HG03159 (cell line): ENCODE results near the gene ADAMTS7.
"Not testable (repeated sequence)": the region's sequence is repeated elsewhere in the genome, so short reads cannot be mapped to it uniquely, and the experiment has no call there.

ENCODE experiments used
- ATAC-seq: cut with Tn5 transposase; IDR thresholded peaks from one replicate; pipeline ENCODE4 v1.9.1; 2021; ENCODE audit warnings: mild to moderate bottlenecking, moderate library complexity; ENCODE audit not compliant: unreplicated experiment

Gene ADAMTS7, protein sequence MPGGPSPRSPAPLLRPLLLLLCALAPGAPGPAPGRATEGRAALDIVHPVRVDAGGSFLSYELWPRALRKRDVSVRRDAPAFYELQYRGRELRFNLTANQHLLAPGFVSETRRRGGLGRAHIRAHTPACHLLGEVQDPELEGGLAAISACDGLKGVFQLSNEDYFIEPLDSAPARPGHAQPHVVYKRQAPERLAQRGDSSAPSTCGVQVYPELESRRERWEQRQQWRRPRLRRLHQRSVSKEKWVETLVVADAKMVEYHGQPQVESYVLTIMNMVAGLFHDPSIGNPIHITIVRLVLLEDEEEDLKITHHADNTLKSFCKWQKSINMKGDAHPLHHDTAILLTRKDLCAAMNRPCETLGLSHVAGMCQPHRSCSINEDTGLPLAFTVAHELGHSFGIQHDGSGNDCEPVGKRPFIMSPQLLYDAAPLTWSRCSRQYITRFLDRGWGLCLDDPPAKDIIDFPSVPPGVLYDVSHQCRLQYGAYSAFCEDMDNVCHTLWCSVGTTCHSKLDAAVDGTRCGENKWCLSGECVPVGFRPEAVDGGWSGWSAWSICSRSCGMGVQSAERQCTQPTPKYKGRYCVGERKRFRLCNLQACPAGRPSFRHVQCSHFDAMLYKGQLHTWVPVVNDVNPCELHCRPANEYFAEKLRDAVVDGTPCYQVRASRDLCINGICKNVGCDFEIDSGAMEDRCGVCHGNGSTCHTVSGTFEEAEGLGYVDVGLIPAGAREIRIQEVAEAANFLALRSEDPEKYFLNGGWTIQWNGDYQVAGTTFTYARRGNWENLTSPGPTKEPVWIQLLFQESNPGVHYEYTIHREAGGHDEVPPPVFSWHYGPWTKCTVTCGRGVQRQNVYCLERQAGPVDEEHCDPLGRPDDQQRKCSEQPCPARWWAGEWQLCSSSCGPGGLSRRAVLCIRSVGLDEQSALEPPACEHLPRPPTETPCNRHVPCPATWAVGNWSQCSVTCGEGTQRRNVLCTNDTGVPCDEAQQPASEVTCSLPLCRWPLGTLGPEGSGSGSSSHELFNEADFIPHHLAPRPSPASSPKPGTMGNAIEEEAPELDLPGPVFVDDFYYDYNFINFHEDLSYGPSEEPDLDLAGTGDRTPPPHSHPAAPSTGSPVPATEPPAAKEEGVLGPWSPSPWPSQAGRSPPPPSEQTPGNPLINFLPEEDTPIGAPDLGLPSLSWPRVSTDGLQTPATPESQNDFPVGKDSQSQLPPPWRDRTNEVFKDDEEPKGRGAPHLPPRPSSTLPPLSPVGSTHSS (N-terminal part only)

DNA sequence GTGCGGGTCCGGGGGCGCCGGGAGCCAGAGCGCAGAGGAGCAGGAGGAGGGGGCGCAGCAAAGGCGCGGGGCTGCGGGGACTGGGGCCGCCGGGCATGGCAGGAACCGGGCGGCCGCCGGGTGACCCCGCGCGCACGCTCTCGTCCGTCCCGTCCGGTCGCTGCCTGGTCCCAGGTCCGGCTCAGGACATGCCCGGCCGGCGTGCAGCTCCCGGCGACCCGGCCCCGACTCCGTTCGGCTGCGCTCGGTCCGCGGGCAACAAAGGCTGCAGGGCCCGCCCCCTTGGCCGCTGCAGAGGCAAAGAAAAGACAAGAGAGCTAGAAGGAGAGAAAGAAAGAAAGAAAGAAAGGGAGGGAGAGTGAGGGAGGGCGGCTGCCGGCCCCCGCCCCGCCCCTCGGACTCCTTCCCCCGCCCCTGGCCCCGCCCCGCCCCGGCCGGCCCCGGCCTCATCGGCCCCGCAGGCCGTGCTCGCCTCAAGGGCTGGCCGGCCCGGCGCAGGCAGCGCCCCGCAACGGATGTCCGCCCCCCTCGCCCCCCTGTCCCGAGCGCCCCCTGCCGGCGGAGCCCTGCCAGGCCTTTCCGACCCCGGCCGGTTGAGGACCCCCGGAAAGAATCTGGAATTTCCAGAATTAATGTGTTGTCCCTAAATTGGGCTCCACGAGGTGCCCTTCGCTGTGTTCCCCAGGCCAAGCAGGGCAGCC lies at the start of gene ADAMTS7:
TSS of gene ADAMTS7 (minus strand) at position 341 of the 701 bp plus-strand sequence. CDS start at position 97, 244 bp downstream.
- peak; percentile 53 for ATAC-seq

DNA sequence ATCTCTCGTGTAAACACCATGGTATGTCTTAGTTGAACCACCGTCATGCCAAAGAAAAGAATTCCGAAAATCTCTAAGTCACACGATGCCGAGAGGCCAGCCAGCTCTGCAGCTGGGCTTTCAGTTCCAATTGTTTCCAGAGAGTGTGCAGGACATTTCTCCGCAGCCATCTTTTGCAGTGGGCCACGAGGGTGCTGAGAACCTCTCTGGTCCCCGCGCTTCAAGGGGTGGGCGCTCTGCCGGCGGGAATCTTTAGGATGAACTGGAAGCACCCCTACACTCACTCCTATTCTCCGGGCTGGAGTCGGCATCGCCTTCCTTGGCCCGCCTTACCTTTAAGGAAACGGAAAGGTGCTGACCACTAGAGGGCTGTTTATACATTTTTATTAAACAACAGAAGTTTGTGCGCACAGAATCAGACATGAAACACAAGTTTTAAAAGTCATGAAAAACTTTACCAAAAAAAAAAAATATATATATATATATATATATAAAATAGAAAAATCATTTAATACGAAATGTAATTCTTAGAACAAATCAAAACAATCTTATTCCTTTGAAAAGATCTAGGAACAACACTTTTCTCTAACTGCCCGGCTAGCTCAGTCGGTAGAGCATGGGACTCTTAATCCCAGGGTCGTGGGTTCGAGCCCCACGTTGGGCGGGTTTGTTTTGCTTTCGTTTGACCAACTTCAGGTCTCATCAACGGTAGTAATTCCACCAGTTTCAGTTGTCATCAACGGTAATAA lies 48.9 kb upstream of the ADAMTS7 start:
- ATAC-seq, result peak; percentile 83

DNA sequence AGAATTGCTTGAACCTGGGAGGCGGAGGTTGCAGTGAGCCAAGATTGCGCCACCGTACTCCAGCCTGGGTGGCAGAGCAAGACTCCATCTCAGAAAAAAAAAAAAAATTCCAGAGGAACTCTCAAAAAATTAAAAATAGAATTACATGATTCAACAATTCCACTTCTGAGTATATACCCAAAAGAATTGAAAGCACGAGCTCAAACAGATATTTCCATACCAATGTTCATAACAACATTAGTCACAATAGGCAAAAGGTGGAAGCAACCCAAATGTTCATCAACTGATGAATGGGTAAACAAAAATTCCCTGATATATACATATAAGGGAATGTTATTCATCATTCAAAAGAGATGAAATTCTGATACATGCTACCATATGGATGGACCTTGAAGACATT lies 44.5 kb upstream of the ADAMTS7 start:
- no peak for ATAC-seq

DNA sequence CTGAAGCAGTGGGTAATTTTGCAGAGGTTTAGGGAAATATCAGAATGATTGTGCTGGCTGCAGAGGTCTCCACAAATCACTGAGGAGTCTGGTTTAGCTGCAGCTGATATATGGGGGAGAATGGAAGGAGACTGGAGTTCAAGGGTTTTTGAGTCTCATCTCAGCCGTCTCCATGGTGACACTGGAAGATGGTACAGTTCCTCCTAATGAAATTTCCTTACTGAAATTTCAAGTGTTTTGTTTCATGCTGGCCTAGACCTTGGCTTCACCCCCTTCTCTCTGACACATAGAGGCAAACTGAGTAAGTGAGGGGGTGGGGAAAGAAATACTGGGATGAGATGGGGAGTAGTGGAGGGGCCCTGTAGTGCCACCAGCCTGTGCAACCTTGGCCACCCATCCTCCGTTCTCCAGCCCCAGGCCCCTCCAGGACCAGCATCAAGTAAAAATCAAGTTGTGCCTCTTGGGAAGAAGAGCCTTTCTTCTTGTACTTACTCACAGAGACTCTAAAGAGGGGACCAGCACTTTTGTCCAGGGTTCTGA lies 43.6 kb upstream of the ADAMTS7 start:
- no peak for ATAC-seq

GRCh38 chr15:78853500-78853899 lies 42.2 kb upstream of the ADAMTS7 start:
- no peak for ATAC-seq

DNA sequence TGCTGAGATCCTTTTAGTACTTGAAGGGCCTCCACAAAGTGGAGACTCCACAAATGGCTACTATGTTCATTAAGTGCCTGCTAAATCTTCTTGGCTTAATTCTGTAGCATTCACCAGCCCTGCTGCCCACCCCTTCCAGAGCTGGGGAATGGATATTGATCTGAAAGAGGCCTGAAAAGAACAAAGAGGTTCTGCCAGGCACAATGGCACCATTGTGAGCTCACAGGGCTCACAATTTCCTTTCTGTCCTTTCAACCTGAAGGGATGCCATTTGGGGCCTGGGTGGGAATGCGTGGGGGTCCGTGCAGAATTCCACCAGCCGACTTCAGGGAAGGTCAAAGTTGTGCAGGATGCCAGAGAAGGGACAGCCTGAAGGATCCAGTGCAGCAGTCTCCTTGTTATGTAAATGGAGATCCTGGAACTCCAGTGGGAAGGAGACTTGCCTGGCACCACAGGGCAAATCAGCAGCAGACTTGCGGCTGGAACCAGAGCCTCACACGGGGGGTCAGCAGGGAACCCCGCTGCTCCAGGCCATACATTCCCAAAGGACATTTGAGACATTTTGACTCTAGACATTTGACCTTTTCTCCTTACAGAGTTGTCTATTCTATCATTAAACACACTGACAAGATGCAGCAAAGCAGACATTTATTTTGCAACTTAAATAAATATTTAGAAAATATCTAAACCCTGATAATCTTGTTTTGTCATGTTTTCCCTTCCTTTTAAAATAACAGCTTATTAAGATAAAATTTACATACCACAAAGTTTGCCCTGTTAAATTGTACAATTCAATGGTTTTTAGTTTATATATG lies 39.9 kb upstream of the ADAMTS7 start:
- no peak for ATAC-seq

DNA sequence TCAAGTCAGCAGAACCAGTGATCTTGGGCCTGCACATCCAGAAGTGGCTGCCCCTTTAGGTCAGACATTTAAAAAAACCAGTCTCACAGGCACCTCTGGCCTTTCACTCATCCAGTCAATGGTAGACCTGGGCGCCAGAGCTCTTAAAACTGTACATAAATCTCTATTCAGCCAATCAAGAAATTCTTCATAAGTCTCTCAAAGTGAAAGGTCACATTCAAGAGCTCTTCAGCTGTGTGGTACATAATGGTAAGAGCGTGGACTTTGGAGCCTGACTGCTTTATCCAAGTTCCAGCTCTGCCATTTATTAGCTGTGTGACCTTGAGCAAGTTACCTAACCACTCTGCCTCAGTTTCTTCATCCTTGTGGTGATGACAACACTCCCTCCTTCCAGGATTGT lies 39.1 kb upstream of the ADAMTS7 start:
- no peak for ATAC-seq

GRCh38 chr15:78847387-78847906 lies 36.2 kb upstream of the ADAMTS7 start:
- ATAC-seq, result not testable (repeated sequence)

DNA sequence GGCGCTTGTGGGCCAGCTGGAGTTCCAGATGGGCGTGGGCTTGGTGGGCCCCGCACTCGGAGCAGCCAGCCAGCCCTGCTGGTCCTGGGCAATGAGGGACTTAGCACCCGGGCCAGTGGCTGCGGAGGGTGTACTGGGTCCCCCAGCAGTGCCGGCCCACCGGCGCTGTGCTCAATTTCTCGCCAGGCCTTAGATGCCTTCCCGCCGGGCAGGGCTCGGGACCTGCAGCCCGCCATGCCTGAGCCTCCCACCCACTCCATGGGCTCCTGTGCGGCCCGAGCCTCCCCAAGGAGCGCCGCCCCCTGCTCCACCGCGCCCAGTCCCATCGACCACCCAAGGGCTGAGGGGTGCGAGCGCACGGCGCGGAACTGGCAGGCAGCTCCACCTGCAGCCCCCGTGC lies 35.6 kb upstream of the ADAMTS7 start:
- ATAC-seq, result not testable (repeated sequence)

GRCh38 chr15:78842519-78842918 lies 31.3 kb upstream of the ADAMTS7 start:
- ATAC-seq, result no peak

DNA sequence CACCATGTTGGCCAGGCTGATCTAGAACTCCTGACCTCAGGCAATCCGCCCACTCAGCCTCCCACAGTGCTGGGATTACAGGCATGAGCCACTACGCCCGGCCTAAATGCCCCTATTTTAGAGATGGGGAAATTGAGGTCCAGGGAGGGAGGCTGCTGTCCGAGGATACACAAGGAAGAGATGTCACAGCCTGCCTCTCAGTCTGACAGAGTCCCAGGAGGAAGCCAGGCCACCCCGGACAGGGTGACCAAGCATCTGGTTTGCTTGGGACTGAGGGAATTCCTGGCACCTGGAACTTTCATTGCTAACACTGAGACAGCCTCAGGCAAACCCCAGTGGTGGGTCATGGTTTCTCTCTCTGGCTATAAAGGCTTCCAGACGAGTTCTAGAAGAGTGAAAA lies 30.6 kb upstream of the ADAMTS7 start:
- ATAC-seq, result no peak

- ATAC-seq, result no peak
Measured at GRCh38 chr15:78841376-78841706, 30.1 kb upstream of the ADAMTS7 start.

DNA sequence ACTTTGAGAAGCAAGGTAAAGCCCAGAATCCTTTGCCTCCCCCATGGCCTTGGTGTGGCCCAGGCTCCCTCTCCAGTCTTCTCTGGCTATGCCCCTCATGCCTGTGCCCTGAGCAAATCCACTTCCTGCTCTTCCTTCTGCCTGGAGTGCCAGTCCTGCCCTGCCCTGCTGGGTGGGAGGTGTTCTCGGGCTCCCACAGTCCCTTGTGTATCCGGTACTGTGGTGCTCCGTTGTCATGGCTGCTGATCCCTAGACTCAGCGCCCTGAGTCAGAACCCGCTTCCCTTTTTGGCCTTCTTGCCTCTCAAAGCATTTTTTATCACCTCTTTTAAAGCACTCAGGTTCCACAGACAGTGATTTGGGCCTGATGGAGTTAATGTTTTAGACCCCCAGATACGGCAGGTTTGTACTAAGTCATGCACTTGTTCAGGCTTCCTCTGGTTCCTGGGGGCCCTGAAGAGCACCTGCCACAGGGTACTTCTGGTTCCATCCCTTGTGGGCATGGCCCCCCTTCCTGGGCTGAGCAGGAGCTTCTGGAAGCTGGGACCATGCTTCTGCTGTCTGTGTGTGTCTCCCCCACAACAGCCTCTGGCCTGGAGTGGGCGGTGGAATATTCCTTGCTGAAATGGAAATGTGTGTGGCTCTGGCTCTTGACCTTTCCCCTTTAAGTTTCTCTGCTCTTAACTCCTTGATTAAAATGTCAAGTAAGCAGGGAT lies 29.6 kb upstream of the ADAMTS7 start:
- ATAC-seq, result no peak

DNA sequence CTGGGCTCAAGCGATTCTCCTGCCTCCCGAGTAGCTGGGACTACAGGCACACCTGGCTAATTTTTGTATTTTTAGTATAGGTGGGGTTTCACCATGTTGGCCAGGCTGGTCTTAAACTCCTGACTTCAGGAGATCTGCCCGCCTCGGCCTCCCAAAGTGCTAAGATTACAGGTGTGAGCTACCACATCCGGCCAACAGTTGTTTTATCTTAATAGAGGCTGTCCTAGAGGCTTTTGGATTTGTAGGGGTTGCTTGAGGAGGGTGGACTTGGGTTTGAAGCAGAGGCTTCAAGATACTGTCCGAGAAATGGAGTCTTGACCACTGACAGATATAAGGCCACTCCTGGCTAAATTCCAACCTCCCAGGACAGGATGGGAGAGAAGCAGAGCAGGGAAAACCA lies 27.9 kb upstream of the ADAMTS7 start:
- ATAC-seq, result not testable (repeated sequence)

- ATAC-seq, result no peak
Measured at GRCh38 chr15:78838489-78838888, 27.2 kb upstream of the ADAMTS7 start.

GRCh38 chr15:78837543-78837942 lies 26.3 kb upstream of the ADAMTS7 start:
- no peak for ATAC-seq

DNA sequence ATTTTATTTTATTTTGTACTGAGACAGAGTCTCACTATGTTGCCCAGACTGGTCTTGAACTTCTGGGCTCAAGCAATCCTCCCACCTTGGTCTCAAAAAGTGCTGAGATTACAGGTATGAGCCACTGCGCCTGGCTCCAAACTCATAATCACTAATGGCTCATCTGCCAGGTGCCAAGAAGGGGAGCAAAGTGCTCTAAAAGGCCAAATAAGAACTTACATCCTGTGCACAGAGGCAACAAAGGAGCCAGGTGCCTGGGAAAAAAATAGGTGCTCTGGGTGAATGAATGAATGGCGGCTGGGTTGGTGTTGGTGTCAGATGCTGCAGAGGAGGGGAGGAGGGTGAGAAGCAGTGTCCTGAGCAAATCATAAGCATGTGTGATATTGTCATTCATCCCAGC lies 25.9 kb upstream of the ADAMTS7 start:
- no peak for ATAC-seq

GRCh38 chr15:78836333-78836732 lies 25.1 kb upstream of the ADAMTS7 start:
- no peak for ATAC-seq
